SHP77 treated with DMSO at 0.1 percent for 48 hours (cell line): ENCODE results near the gene SORCS1.

ENCODE experiments used
- DNase-seq: peaks from one replicate; lab custom pipeline; 2025; lab: John Stamatoyannopoulos, UW

SORCS1 gene

DNA sequence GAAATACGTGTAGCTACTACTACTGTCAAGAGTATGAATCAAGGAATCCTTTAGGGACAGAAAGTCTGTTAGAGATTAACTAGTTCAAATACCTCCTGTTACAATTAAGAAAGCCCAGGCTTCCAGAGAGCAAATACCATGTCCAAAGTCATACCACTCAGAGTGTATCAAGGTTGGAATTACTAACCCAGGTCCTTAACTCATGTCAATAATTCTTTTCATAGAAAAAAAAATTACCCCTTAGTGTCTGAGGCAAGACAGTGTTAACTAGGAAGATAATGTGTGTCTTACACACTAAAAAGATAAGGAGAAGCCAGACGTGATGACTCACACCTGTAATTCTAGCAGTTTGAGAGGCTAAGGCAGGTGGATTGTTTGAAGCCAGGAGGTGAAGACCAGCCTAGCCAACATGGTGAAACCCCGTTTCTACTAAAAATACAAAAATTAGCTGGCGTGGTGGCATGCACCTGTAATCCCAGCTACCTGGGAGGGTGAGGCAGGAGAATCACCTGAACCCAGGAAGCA is 423.4 kb downstream of the SORCS1 start:
- DNase-seq, result no peak

DNA sequence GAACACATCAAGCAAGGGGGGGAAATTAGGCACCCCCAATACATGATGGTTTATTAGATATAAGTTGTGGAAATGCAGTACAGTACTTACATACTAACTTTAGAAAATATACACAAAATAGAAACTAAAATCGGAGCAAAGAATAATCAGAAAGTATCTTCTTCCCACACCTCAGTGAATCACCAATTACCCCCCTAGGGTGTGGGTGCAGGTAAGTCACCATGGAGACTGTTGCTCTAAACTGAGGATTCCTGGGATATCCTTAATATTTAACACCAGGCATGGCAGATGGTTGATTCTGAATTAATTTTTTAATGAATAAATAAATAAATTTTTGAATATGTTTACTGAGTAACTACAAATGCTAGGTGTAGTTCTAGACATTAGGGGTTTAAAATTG is 424.4 kb downstream of the SORCS1 start:
- DNase-seq, result no peak

DNA sequence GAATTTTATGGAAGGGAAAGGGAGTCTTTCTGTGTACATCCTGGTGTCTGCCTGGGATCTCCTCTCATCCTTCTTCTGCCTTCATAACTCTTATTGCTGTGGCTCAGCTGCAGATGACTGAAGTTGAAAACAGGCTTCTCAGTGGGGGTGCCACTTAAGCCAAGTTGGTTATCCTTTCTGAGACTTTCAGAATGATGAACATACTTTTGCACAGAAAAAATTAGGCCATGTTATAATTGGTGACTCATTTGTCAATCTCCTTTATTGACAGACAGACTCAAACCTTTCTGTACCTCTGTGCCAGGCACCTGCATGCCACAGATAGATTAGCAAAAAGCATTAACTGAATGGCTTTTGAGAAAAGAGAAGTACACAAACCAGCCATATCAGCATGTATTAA is 430.3 kb downstream of the SORCS1 start:
- DNase-seq, result no peak

DNA sequence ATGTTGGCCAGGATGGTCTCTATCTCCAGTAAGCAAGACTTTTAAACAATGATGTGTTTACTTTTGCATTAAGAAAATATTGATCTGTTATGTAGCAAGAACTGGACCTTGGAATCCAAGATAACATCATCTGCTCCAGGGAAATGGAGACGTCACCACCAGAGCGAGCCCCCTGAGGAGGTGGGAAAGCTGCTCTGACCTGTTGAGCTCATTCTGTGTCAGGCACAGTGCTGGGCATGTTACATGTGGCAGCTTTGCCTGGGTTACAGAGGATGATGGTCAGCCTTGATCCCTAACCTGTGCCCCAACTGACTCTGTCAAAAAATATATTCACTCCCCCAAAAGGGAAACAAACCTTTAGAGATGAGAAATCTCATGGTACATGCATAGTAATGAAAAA is 436.3 kb downstream of the SORCS1 start:
- no peak for DNase-seq

DNA sequence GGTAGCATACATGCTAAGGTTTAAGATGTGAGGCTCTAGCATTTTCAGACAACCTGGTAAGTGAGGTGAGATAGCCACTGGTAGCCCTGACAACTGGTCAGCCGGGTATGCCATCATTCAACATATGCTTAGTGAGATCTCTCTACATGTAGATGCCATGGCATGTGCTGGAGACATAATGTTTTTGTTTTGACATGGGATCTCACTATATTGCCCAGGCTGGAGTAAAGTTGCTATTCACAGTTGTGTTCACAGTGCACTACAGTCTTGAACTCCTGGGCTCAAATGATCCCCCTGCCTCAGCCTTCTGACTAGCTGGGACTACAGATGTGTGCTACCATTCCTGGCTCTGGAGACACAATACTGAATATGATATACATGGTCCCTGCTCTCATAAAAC is 437.3 kb downstream of the SORCS1 start:
- no peak for DNase-seq

DNA sequence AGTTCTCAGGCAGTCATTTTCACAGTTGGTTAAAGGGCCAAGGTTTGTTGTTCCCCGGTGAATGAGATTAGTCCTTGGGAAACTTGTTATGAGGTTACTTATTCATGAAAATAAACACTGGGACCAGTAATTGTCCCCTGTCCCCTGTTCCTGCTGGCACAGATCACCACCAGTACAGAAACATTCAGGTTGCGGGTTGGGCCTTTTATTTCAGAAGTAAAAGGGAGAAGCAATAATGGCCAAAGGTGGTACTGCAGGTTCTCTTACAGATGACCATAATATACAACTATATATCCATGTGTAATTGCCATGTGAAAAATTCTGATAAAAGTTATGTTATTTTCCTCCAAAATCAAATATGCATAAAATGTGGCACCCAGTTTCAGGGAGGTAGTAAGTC is 442.0 kb downstream of the SORCS1 start:
- DNase-seq, result no peak

DNA sequence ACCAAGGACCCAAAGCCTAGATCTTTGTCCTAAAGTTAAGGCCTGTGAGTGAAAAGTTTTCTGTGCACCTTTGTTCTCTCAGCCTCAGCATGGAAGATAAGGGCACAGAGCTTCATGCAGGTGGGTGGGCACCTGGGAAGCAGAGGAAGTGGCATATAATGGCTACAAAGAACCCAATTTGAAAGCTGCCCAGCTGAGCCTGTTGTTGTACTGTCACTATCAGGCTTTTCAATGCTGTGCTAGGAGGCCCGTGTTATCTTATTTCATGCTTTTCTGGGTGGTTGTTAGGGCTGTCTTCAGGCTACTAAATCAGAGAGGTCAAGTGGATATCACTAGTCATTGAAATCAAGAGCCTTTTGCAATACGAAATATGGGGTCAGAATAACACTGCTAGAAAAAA is 443.8 kb downstream of the SORCS1 start:
- no peak for DNase-seq

DNA sequence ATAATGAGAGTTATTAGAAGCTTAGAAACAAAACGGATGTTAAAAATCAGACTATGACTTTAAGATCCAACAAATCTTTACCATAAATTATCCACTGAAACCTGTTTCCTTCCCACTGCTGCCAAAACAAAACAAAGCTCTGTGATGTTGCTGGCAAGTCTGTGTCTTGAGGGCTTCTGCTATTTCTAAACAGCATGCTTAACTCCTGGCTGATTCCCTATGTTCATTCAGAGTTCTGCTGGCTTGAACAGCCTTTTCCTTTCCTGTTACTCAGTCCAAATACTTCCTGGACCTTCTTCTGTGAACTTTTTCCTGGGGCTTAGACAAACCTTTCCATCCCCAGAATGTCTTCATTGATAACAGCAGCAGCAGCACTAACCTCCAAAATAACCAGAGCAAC is 448.1 kb downstream of the SORCS1 start:
- no peak for DNase-seq

DNA sequence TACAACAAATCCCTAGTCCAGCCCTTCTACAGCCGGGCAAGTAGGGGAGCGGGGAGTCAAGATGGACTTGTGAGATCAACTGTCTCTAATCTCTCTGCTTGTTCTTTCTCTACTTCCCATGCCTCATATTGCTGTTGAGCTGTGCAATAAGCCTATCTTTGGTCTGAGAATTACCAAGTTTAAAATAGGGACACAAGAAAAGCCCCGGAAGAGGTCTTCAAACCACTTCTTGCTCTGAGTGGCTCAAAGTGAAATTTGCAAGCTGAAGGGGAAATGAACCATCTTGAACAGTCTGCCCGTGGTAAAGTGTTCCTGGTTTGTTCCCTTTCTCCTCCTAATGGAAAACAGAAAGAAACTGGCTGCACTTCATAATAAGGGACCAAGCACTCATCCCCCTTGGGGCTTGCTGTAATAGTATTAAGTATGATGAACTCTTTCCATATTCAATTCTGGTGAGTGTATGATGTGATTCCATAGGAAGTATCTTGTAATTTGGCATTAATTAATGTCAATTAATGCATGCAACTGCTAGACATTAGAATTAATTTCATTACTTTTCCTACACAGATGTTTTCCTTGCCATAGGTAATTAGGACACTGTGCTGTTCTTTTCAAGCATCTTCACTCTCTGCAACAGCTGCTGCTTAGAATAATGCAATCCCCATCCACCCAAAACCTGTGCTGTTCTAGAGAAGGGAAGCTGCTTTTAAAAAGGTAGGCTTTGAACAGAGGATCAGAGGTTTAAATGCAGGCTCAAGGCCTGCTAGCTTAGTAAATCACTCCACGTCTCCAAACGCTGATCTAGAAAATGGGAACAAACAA is 449.6 kb downstream of the SORCS1 start:
- no peak for DNase-seq

DNA sequence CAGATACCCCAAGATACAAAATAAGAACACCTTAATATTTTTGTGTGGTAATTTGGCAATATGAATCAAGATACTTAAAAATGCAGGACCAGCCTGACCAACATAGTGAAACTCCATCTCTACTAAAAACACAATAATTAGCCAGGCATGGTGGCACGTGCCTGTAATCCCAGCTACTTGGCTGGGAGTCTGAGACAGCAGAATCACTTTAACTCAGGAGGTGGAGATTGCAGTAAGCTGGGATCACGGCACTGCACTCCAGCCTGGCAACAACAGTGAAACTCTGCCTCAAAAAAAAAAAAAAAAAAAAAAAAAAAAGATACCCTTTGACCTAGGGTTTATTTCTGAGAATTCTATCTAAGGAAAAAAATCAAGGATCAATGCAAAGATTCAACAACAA is 450.7 kb downstream of the SORCS1 start:
- no peak for DNase-seq

DNA sequence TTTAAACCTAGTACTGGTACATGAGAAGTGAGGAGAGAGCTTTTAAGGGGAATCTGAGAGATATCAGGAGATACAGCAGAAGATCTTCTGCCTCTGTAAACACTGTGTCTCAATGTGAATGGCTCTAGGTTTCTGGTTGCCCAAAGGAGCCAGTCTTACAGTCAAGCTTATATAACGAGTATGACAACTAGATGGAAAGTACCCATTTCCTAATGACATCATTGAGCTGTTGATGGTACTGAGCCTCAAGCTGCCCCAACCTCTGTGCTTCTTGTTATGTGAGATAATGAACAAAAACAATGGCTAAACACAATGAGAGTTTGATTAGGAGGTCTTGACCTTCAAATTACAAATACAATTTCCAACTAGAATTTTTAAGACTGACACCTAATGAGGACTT is 451.5 kb downstream of the SORCS1 start:
- no peak for DNase-seq

DNA sequence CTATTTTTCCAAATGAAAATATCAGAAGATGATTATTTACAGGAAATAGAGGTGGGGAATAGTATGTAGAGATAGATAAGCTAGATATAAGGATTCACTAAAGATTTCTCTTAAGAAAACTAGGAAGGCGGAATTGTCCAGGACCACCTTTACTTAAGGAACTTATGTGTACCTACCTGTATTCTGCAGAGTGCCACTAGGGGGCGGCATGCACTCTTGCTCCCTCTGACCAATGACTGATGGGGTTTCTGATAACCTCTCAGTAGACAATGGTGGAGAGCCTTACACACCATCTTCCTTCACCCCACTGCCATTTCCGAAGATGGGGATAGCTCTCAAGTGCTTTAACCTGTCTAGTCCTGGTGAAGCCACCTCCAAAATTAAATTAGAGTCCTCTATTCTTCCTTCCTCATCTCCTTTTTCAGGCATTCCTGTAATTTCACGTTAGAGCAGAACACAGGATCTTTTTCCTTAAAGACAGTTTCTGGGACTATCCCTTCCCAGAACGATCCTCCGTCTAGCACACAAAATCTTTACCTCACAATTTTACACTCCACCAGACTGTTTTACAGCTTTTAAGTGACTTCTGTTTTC is 453.1 kb downstream of the SORCS1 start:
- DNase-seq, result peak; percentile 3

DNA sequence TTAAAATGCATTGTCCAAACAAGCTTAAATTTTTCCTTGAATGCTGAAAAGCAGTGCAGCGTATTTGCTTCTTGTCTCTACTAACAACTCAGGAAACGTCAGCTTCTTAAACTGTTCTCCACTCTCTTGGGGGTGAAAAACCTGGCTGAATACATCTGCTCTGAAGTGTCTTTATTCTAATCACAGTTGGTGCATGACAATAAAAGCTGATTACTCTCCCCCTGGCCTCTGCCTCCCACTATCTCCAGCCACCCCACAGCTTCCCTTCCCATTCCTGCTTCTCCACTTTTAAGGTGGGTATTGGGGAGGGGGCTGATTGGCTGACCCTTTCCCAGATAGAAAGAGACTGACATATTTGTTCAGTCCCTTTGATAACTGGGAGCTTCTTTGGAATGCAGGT is 456.0 kb downstream of the SORCS1 start:
- no peak for DNase-seq

DNA sequence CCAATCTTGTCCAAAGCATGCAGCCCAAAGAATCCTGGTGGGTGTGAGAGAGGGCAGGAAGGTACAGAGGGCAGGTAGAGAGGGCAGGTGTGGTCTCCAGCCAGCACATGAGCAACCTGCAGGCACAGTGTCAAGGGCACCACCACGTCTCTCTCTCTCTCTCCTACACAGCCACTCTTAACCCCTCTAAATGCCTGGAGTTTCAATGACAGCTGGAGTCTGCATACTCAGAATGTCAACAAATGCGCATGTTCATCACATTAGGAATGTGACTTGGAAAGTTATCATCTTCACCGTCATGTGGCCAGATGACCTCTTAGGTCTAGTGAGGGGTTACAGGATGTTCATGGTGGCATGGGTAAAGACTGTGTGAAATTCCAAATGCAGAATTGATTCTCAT is 456.8 kb downstream of the SORCS1 start:
- no peak for DNase-seq

DNA sequence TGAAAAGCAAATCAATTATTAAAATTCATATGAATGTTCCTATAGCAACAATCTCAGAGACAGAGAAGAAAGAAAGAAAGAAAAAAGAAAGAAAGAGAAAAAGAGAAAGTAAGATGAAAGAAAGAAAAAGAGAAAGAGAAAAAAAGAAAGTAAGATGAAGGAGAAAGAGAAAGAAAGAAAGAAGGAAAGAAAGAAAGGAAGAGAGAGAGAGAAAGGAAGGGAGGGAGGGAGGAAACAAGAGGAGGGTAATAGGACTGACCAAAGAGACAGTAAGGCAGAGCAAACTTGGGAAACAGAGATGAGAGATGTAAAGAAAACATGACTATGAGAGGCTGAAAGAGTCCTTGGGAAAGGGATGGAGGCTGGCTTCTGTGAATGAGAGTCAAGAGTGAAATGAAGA is 458.4 kb downstream of the SORCS1 start:
- no peak for DNase-seq

DNA sequence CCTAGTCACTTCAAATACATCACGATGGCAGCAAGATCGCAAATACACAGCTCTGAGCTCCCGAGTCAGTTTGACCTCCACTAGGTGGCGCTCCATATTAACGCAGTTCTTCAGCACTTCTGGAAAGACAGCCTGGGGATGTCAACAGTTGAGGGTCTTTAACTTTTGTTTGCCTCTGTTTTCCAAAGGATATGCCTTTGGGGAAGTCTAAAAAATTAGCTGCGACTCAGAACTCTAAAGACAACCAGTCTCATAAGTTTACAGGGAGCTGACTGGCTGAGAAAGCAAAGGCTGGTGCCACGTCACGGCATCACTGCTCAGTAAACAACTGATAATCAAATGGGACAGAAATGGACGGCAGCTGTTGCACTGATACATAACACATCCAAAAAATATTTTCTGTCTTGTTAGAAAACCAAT is 458.8 kb downstream of the SORCS1 start:
- DNase-seq, result no peak

DNA sequence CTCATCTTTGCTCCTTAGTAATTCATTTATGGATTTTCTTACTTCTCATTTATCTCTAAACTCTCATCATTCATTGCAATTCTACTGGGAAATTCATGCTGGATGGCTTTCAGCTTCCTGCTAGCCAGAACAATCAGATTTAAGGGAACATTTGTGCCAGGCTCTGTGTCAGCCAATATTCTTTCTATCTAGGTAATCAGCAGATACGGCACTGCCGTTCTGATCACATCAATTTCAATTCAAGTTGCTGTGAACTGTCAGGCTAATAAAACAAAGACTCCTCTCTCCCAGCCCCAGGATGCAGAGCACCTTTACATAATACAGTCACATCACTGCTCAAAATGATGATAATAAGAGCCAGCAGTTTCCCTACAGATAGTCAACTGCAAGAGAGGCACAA is 468.3 kb downstream of the SORCS1 start:
- no peak for DNase-seq

DNA sequence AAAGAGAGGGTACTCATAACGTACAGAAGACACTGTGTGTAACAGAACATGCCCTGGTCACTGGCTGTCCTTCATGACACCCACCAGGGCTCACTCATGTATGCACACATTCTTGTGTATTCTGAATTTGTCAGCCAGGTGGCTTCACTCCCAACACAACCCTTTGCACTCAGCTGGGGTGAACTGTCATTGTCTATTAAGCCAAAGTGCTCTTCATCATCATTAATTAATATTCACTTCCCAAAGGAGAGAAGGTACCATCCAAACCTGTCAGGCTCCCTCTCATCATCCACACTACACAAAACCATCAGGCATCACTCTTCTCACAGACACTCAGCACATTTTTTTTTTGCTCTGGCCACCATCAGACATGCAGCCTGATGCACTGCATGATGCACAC is 469.8 kb downstream of the SORCS1 start:
- no peak for DNase-seq

DNA sequence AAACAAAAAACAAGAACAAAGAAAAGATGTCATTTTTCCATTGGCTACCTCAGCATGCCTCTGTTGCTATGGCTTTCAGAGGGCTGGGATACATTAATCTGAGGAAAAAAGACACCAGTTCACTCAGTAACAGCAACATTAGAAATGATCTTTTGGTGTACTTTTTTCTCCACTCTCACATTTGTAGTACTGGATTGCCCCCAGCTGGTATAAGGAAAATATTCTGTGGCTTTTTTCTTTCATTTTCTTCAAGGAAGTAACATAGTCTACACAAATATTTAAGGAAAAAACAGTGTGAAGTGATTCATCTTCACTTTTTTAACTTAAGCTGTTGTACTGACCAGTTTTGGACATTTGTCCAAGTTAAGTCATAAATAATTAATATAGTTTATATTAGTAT is 482.3 kb downstream of the SORCS1 start:
- DNase-seq, result no peak

DNA sequence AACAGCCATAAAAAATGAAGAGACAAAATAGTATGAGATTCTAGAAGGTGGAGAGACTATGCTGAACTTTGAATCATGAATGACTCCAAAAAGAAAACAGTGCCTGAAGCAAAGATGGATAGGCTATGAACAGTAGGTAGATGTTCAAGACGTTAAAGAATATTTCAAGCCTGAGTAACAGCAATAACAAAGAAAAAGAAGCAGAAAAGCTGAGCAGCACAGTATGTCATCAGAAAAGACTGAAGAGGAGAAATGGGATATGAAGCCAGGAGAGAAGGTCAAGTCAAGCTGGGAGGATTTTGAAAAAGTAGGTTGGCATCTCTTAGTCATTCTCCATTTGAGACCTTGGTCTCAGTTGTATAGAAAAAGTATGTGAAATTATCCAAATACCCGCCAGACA is 484.4 kb downstream of the SORCS1 start:
- DNase-seq, result no peak

DNA sequence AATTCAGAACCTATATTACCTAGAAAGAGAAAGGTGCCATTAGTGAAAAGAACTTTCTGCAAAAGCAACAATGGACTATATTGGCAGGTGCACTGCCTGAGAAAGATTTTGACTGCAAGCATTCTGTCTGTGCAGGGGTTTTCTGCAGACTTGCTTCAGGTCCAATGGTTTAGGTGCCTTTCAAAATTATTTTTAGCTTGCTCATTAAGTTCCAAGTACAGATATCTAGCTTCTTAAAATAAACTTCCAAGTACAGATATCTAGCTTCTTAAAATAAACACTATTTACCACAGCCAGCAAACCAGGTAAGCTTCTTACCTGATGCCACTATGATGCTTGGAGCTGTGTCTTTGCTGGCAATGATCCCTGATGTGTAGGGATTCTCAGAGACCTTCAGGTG is 485.2 kb downstream of the SORCS1 start:
- no peak for DNase-seq

DNA sequence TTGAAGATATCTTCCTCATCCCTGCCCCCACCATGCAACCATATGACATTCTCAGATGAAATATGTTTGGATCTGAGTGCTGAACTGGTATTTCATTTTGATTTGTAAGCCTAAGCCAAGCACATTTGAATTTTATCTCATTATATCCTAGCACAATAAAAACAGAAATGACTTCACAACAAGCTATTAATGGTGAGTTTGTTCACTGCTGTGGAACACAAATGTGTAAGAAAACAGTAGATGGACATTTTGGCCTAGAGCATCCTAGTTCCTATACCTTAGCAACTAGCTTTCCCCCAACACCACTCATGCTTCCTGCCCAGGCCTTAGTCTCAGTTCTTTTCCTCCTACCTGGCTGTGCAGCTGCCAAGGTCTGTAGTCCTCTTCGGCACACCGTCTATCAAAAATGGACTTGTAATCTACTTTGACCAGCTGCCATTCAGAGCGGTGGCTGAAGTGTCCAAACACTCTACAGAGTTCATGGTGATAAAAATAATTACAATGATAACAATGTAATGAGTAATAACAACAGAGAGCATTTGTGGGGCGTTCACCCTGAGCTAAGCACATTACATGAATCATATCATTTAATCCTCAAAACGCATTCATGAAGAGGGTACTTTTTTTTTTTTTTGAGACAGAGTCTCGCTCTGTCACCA is 491.9 kb downstream of the SORCS1 start:
- no peak for DNase-seq

DNA sequence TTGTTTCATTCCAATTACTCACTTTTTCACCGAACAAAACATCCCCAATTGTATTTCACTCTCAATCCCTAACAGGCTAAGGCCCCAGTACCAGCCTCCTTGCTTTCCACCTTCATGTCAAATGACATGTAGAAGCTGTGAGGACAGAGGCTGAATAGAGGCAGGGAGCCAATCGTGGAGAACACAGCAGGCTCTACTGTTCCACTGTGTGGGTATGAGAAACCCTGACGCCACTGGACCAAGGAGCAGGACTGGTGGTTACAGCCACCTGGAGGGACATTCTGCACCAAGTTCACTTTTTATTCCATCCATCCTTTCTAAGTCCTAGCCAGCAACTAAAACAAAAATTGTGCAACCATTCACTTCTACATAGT is 502.8 kb downstream of the SORCS1 start:
- no peak for DNase-seq
